Putamen (tissue), 1 donor: ENCODE data around the gene GC.
"Not testable (repeated sequence)": the region's sequence is repeated elsewhere in the genome, so short reads cannot be mapped to it uniquely, and the experiment has no call there.

ENCODE experiments used
- DNase-seq: peaks from one replicate; pipeline ENCODE4 v3.0.0-alpha.2; 2016; ENCODE audit warnings: low spot score

The GC gene

GRCh38 chr4:71783972-71784371 lies at the start of gene GC:
GC (minus strand) TSS chr4:71784079; CDS start chr4:71784018, 61 bp downstream.
- no peak for DNase-seq

- no peak for DNase-seq
Observed at GRCh38 chr4:71833232-71833900, 49.5 kb upstream of the GC start.

GRCh38 chr4:71832049-71832448 lies 48.2 kb upstream of the GC start:
- no peak for DNase-seq

GRCh38 chr4:71830497-71831190 lies 46.8 kb upstream of the GC start:
- DNase-seq = no peak

GRCh38 chr4:71828470-71828869 lies 44.6 kb upstream of the GC start:
- no peak for DNase-seq

GRCh38 chr4:71827826-71828225 lies 43.9 kb upstream of the GC start:
- no peak for DNase-seq

GRCh38 chr4:71816676-71817303 lies 32.9 kb upstream of the GC start:
- DNase-seq = no peak

GRCh38 chr4:71814433-71814832 lies 30.6 kb upstream of the GC start:
- no peak for DNase-seq

- DNase-seq = not testable (repeated sequence)
Observed at GRCh38 chr4:71809805-71810204, 25.9 kb upstream of the GC start.

- no peak for DNase-seq
Observed at GRCh38 chr4:71807469-71807868, 23.6 kb upstream of the GC start.

- DNase-seq = not testable (repeated sequence)
Observed at GRCh38 chr4:71805230-71805629, 21.4 kb upstream of the GC start.

- DNase-seq = not testable (repeated sequence)
Observed at GRCh38 chr4:71804017-71804697, 20.3 kb upstream of the GC start.

GRCh38 chr4:71785959-71786358 lies 2.1 kb upstream of the GC start:
- DNase-seq = no peak

GRCh38 chr4:71784569-71785197 lies 804 bp upstream of the GC start:
- no peak for DNase-seq

GRCh38 chr4:71777891-71778290 lies 6.0 kb downstream of the GC start:
- no peak for DNase-seq

GRCh38 chr4:71775449-71775848 lies 8.4 kb downstream of the GC start:
- DNase-seq = no peak

GRCh38 chr4:71774136-71774535 lies 9.7 kb downstream of the GC start:
- no peak for DNase-seq

- DNase-seq = no peak
Observed at GRCh38 chr4:71773004-71773403, 10.9 kb downstream of the GC start.

- no peak for DNase-seq
Observed at GRCh38 chr4:71772592-71772991, 11.3 kb downstream of the GC start.

- DNase-seq = no peak
Observed at GRCh38 chr4:71771613-71772012, 12.3 kb downstream of the GC start.

- DNase-seq = no peak
Observed at GRCh38 chr4:71769434-71769833, 14.4 kb downstream of the GC start.

GRCh38 chr4:71768123-71768522 lies 15.8 kb downstream of the GC start:
- no peak for DNase-seq
